ENCODE measurements around the gene CYP46A1.

- TF ChIP-seq, protein P1, sequence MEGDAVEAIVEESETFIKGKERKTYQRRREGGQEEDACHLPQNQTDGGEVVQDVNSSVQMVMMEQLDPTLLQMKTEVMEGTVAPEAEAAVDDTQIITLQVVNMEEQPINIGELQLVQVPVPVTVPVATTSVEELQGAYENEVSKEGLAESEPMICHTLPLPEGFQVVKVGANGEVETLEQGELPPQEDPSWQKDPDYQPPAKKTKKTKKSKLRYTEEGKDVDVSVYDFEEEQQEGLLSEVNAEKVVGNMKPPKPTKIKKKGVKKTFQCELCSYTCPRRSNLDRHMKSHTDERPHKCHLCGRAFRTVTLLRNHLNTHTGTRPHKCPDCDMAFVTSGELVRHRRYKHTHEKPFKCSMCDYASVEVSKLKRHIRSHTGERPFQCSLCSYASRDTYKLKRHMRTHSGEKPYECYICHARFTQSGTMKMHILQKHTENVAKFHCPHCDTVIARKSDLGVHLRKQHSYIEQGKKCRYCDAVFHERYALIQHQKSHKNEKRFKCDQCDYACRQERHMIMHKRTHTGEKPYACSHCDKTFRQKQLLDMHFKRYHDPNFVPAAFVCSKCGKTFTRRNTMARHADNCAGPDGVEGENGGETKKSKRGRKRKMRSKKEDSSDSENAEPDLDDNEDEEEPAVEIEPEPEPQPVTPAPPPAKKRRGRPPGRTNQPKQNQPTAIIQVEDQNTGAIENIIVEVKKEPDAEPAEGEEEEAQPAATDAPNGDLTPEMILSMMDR (conservative IDR thresholded peaks at IDR 0.05), result no peak
- TF ChIP-seq EZH2 (IDR thresholded peaks at IDR 0.05; ENCODE audit: low read depth), result no peak
Measured at GRCh38 chr14:99659333-99659741, 24.8 kb upstream of the CYP46A1 start.
